AG08396 (cell line): ENCODE data around the gene CDKN2C.
"Not testable (repeated sequence)": the region's sequence is repeated elsewhere in the genome, so short reads cannot be mapped to it uniquely, and the experiment has no call there.

Experiments used
- DNase-seq: peaks from one replicate; pipeline ENCODE4 v3.0.0; 2012; ENCODE audit warnings: low spot score, mixed read lengths

The CDKN2C gene

GRCh38 chr1:50979937-50980336 is 9.9 kb downstream of the CDKN2C start:
- DNase-seq = no peak

- DNase-seq = no peak
These were observed 10.5 kb downstream of the CDKN2C start for GRCh38 chr1:50980505-50980904.

GRCh38 chr1:50981741-50982140 is 11.7 kb downstream of the CDKN2C start:
- no peak for DNase-seq

GRCh38 chr1:50982611-50983010 is 12.6 kb downstream of the CDKN2C start:
- no peak for DNase-seq

- DNase-seq = no peak
These were observed 13.3 kb downstream of the CDKN2C start for GRCh38 chr1:50983219-50983802.

GRCh38 chr1:50985094-50985493 is 15.0 kb downstream of the CDKN2C start:
- no peak for DNase-seq

GRCh38 chr1:50986653-50987052 is 16.6 kb downstream of the CDKN2C start:
- DNase-seq = no peak

- no peak for DNase-seq
These were observed 19.6 kb downstream of the CDKN2C start for GRCh38 chr1:50989694-50990093.

GRCh38 chr1:50992532-50993318 is 22.7 kb downstream of the CDKN2C start:
- no peak for DNase-seq

- no peak for DNase-seq
These were observed 23.6 kb downstream of the CDKN2C start for GRCh38 chr1:50993645-50994044.

- DNase-seq = no peak
These were observed 25.0 kb downstream of the CDKN2C start for GRCh38 chr1:50994997-50995396.

GRCh38 chr1:50995651-50996050 is 25.6 kb downstream of the CDKN2C start:
- no peak for DNase-seq

GRCh38 chr1:50996083-50996482 is 26.0 kb downstream of the CDKN2C start:
- DNase-seq = no peak

- not testable (repeated sequence) for DNase-seq
These were observed 29.3 kb downstream of the CDKN2C start for GRCh38 chr1:50999375-50999774.

GRCh38 chr1:51000160-51000559 is 30.1 kb downstream of the CDKN2C start:
- DNase-seq = no peak

GRCh38 chr1:51000651-51001050 is 30.6 kb downstream of the CDKN2C start:
- DNase-seq = no peak

- no peak for DNase-seq
These were observed 32.5 kb downstream of the CDKN2C start for GRCh38 chr1:51002516-51002915.

- not testable (repeated sequence) for DNase-seq
These were observed 35.5 kb downstream of the CDKN2C start for GRCh38 chr1:51005549-51005948.

- DNase-seq = no peak
These were observed 39.3 kb downstream of the CDKN2C start for GRCh38 chr1:51009381-51009780.

GRCh38 chr1:51014878-51015277 is 44.8 kb downstream of the CDKN2C start:
- DNase-seq = no peak

- DNase-seq = no peak
These were observed 49.8 kb downstream of the CDKN2C start for GRCh38 chr1:51019811-51020210.
